GM12878 (cell line): ENCODE results near the gene LY6G5C. TPM values are rescaled to one million over a fixed set of nuclear protein-coding genes. Genes with fewer than 3 reads are reported as not detected.

Source experiments
- ATAC-seq: fragments of 200-7000 bp; cut with Tn5 transposase; 3 replicates; pipeline ENCODE4 v1.9.1; 2020; ENCODE audit warnings: mild to moderate bottlenecking, moderate library complexity
- BruUV-seq: library from RNA; stranded (reverse); fragments of 400-500 nt; replicated peaks from 2 replicates; lab custom pipeline; 2021; lab: Mats Ljungman, UMichigan
- CTCF ChIA-PET: fragments of 300-600 bp; sonication (Branson Sonifier 250); formaldehyde crosslinking; extraction: SDS; loops from one replicate; lab custom pipeline; 2021; ENCODE audit warnings: inconsistent platforms; lab: Yijun Ruan, JAX
- POLR2A ChIA-PET: fragments of 350-600 bp; formaldehyde crosslinking; extraction: SDS; loops from one replicate; lab custom pipeline; 2021; ENCODE audit warnings: inconsistent platforms; lab: Charles Lee
- RAD21 ChIA-PET: fragments of 300-600 bp; sonication (Branson Sonifier 250); formaldehyde crosslinking; loops from one replicate; lab custom pipeline; 2023; ENCODE audit warnings: antibody characterized with exemption; ENCODE audit not compliant: unreplicated experiment; lab: Charles Lee
- SMC1A ChIA-PET: fragments of 300-600 bp; sonication (Branson Sonifier 250); formaldehyde crosslinking; loops from one replicate; lab custom pipeline; 2023; ENCODE audit not compliant: unreplicated experiment, uncharacterized antibody; lab: Charles Lee
- DNase-seq: peaks from one replicate; pipeline ENCODE4 v3.0.0-alpha.2; 2011; ENCODE audit warnings: low read depth, low spot score
- FAIRE-seq: peaks from 3 replicates; lab custom pipeline; 2011; peaks lifted over from hg19 to GRCh38; lab: Jason Lieb, UNC
- H2AFZ ChIP-seq: 2 replicates; pipeline ENCODE4 v1.6.0; 2011; ENCODE audit warnings: low read depth, low read length, control low read depth; ENCODE audit not compliant: control insufficient read depth
- H3K27ac ChIP-seq: 2 replicates; pipeline ENCODE4 v1.5.1; 2011; ENCODE audit warnings: control low read depth; ENCODE audit not compliant: control insufficient read depth, insufficient read depth
- H3K27me3 ChIP-seq, 2 experiments: replicated peaks in 1 of 2; 2 replicates each; pipeline versions ENCODE4 v1.6.0 to v1.6.1; 2011; ENCODE audit warnings: low read length in 1 of 2; ENCODE audit not compliant: control insufficient read depth in 2 of 2, insufficient read depth in 2 of 2
- H3K36me3 ChIP-seq, 2 experiments: 2 replicates each; pipeline ENCODE4 v1.5.1; 2011; ENCODE audit warnings: low read length in 1 of 2; ENCODE audit not compliant: control insufficient read depth in 2 of 2, insufficient read depth in 2 of 2
- H3K4me1 ChIP-seq: 2 replicates; pipeline ENCODE4 v1.6.1; 2011; ENCODE audit warnings: mild to moderate bottlenecking, low read length, moderate library complexity, mixed read lengths; ENCODE audit not compliant: control insufficient read depth, insufficient read depth
- H3K4me2 ChIP-seq: 2 replicates; pipeline ENCODE4 v1.6.0; 2011; ENCODE audit warnings: control low read depth; ENCODE audit not compliant: control insufficient read depth, insufficient read depth
- H3K4me3 ChIP-seq: fragments of 200-600 bp; sonication (generic); 2 replicates; pipeline ENCODE4 v1.5.1; 2016
- H3K79me2 ChIP-seq: 2 replicates; pipeline ENCODE4 v1.6.0; 2011; ENCODE audit warnings: low read length; ENCODE audit not compliant: control insufficient read depth, insufficient read depth
- H3K9ac ChIP-seq: 2 replicates; pipeline ENCODE4 v1.8.0; 2011; ENCODE audit warnings: low read length, control low read depth, mixed read lengths; ENCODE audit not compliant: control insufficient read depth, insufficient read depth
- H3K9me3 ChIP-seq: replicated peaks from 3 replicates; pipeline ENCODE4 v1.5.1; 2011; ENCODE audit warnings: mild to moderate bottlenecking, low read length; ENCODE audit not compliant: control insufficient read depth, insufficient read depth
- H4K20me1 ChIP-seq: 2 replicates; pipeline ENCODE4 v1.6.0; 2011; ENCODE audit not compliant: control insufficient read depth, insufficient read depth
- BCL11A ChIP-seq: IDR thresholded peaks from 2 replicates; pipeline ENCODE4 v1.6.1; 2011; ENCODE audit warnings: low read depth, low read length
- EED ChIP-seq: sonication (generic); IDR thresholded peaks from 2 replicates; pipeline ENCODE4 v1.6.1; 2016; ENCODE audit warnings: antibody characterized with exemption, low read depth
- FOS ChIP-seq: IDR thresholded peaks from 3 replicates; pipeline ENCODE4 v1.6.1; 2011; ENCODE audit warnings: borderline replicate concordance; ENCODE audit not compliant: insufficient read length; ENCODE audit errors: extremely low read depth
- FOXM1 ChIP-seq: IDR thresholded peaks from 2 replicates; pipeline ENCODE4 v1.6.1; 2012; ENCODE audit warnings: low read depth, mild to moderate bottlenecking, inconsistent platforms, low read length, moderate library complexity
- IKZF1 ChIP-seq: fragments of 450-650 bp; conservative IDR thresholded peaks from 2 replicates; pipeline ENCODE4 v1.6.1; 2017; ENCODE audit warnings: antibody characterized with exemption, mild to moderate bottlenecking
- IKZF2 ChIP-seq, 2 experiments: fragments of 450-650 bp; IDR thresholded peaks; 2 replicates each; pipeline ENCODE4 v1.6.1; 2017; ENCODE audit warnings: mild to moderate bottlenecking in 2 of 2, moderate library complexity in 2 of 2
- MEF2B ChIP-seq: fragments of 450-650 bp; IDR thresholded peaks from 2 replicates; pipeline ENCODE4 v1.6.1; 2018; ENCODE audit warnings: mild to moderate bottlenecking, moderate library complexity; ENCODE audit not compliant: partially characterized antibody, poor library complexity, severe bottlenecking
- NKRF ChIP-seq: fragments of 450-650 bp; conservative IDR thresholded peaks from 2 replicates; pipeline ENCODE4 v1.6.1; 2017; ENCODE audit warnings: mild to moderate bottlenecking, moderate library complexity
- RAD21 ChIP-seq: IDR thresholded peaks from 2 replicates; pipeline ENCODE4 v1.6.1; 2011; ENCODE audit warnings: mild to moderate bottlenecking, low read depth, low read length, moderate library complexity; ENCODE audit not compliant: insufficient read depth
- RELB ChIP-seq: fragments of 450-650 bp; IDR thresholded peaks from 2 replicates; pipeline ENCODE4 v1.6.1; 2017; ENCODE audit warnings: low read depth, mild to moderate bottlenecking, moderate library complexity
- RUNX3 ChIP-seq: IDR thresholded peaks from 2 replicates; pipeline ENCODE4 v1.6.1; 2012; ENCODE audit warnings: low read length, inconsistent platforms
- TAF1 ChIP-seq: IDR thresholded peaks from 2 replicates; pipeline ENCODE4 v1.6.1; 2011; ENCODE audit warnings: mild to moderate bottlenecking, low read depth, low read length, borderline replicate concordance
- WGBS: methylation state at CpG from one replicate; pipeline ENCODE4 v1.1.6; 2016; ENCODE audit warnings: low lambda C conversion rate; ENCODE audit not compliant: insufficient replicate concordance, insufficient coverage; ENCODE audit errors: missing lambda C conversion rate; 5-methylcytosine and 5-hydroxymethylcytosine counted together
- in situ Hi-C: fragments of 300-500 bp; cut with MboI; formaldehyde crosslinking; loops from 9 replicates; pipeline ENCODE4 v1.14.3; 2018; ENCODE audit warnings: mixed read lengths
- intact Hi-C: fragments of 100-400 bp; cut with micrococcal nuclease; formaldehyde crosslinking; loops from one replicate; pipeline ENCODE4 v1.14.2; 2022; ENCODE audit not compliant: unreplicated experiment
- polyA plus RNA-seq, 11 experiments: library from polyadenylated mRNA; depleted of rRNA in 4 of 11; unstranded in 6 of 11; stranded (reverse) in 5 of 11; fragments of >200 nt; fragmentation: Nextera tagmentation in 4 of 11; fragmentation: Illumina TruSeq in 1 of 11; extraction: Ambion mirVana in 4 of 11; extraction: Trizol in 1 of 11; gene quantifications; 1 replicate in 1 of 11; 2 replicates in 10 of 11; pipeline versions ENCODE4 v1.2.1 to v1.2.3, GENCODE V29; 2011 to 2016; ENCODE audit warnings: inconsistent platforms in 2 of 11, missing spikeins in 2 of 11, low read depth in 1 of 11
- total RNA-seq, 4 experiments: library from RNA; depleted of rRNA in 3 of 4; stranded (reverse); fragments of >200 nt in 3 of 4; fragmentation: Illumina TruSeq in 1 of 4; extraction: Trizol in 1 of 4; gene quantifications; 2 replicates each; pipeline versions ENCODE4 v1.2.1 to v1.2.3, GENCODE V29; 2013 to 2021

Gene LY6G5C
- total and polyA plus RNA-seq, 10 of the 15 experiments (the other 5 are each of a cell fraction or from before 2014, with no cell fraction given) = 0.76 to 6.1 (median 1.7) TPM

- Histone ChIP-seq H3K4me3 (no peak overlapping the region), H3K4me2 (no peak overlapping the region), H3K27ac (no peak overlapping the region), H2AFZ (no peak overlapping the region), H4K20me1 (no peaks in the 10 kb centered on the region), H3K27me3 (no peaks in the 10 kb centered on the region), H3K4me1 (peaks cover 3% of the 10 kb centered on the region; the same call in 1 of the 2 replicates), H3K9ac (no peak overlapping the region), H3K79me2 (no peaks in the 10 kb centered on the region), H3K36me3 (peaks cover 4 to 13% of the 10 kb centered on the region in 2 experiments; a peak in 3 of 4 replicates), H3K9me3 (no peaks in the 10 kb centered on the region)
- CTCF ChIA-PET = interaction anchor here (0.7 kb wide), 1 partner anchor 86 kb away, joined by 3 read pairs; no protein-coding TSS in a partner anchor
- no peak for TF ChIP-seq RUNX3
- 98% methylated on average over 13 of the region's 13 CpGs for WGBS
- in situ Hi-C loops (no loop called here), intact Hi-C loops (loop anchor here (5.0 kb wide), 1 partner anchor 49 kb away; no protein-coding TSS in a partner anchor)
- DNase-seq (no peak), FAIRE-seq (no peak), ATAC-seq (no peak)
- BruUV-seq = no TSS peak
- SMC1A ChIA-PET = interaction anchor here (1.4 kb wide), 1 partner anchor 129 kb away, joined by 3 read pairs; no protein-coding TSS in a partner anchor
- RAD21 ChIA-PET = no interaction called here
- POLR2A ChIA-PET = no interaction called here
These were observed 2.7 kb upstream of the LY6G5C start for GRCh38 chr6:31683591-31683990.

GRCh38 chr6:31681135-31681671 is 336 bp upstream of the LY6G5C start:
- TSS peak; percentile 48 for BruUV-seq
- Histone ChIP-seq H4K20me1 (no peaks in the 10 kb centered on the region), H3K9ac (peak overlapping the region; percentile 41; the same call in 1 of the 2 replicates), H3K36me3 (no peaks in the 10 kb centered on the region), H3K27ac (peak overlapping the region; percentile 15; the same call in 1 of the 2 replicates), H3K9me3 (no peaks in the 10 kb centered on the region), H3K4me3 (peak overlapping the region; percentile 71), H2AFZ (peak overlapping the region; percentile 64), H3K4me1 (peaks cover 6% of the 10 kb centered on the region), H3K4me2 (peak overlapping the region; percentile 87), H3K27me3 (no peaks in the 10 kb centered on the region), H3K79me2 (no peaks in the 10 kb centered on the region)
- in situ Hi-C loops = no loop called here
- ChIA-PET CTCF (interaction anchor here (0.6 to 2.7 kb wide), 25 partner anchors 9 to 242 kb away, joined by 3 to 16 read pairs (median 3); partner anchors contain the start of genes HSPA1A, HSPA1L and LY6G5B), POLR2A (interaction anchor here (0.6 to 0.7 kb wide), 4 partner anchors 57 to 146 kb away, joined by 3 to 7 read pairs (median 4); partner anchors contain the start of gene HSPA1B), RAD21 (interaction anchor here (0.9 to 2.5 kb wide), 8 partner anchors 32 to 242 kb away, joined by 3 to 30 read pairs (median 4); partner anchors contain the start of genes ATP6V1G2, DDAH2 and NEU1), SMC1A (interaction anchor here (0.7 to 2.5 kb wide), 8 partner anchors 50 to 242 kb away, joined by 3 to 12 read pairs (median 4); partner anchors contain the start of gene MSH5)
- DNase-seq (no peak), ATAC-seq (peak; percentile 81), FAIRE-seq (no peak)
- WGBS = 2% methylated on average over 40 of the region's 40 CpGs
- intact Hi-C loops = loop anchor here (5.0 kb wide), 1 partner anchor 51 kb away; no protein-coding TSS in a partner anchor
- TF ChIP-seq NKRF (0 out of 2 replicates have a peak, but pooled peaks have one; percentile 42), MEF2B (peak; percentile 63), FOS (no peak), TAF1 (0 out of 2 replicates have a peak, but pooled peaks have one; percentile 6), FOXM1 (no peak), RELB (peak; percentile 64), RAD21 (no peak), IKZF2 (IDR thresholded peaks at IDR 0.05) (peak; percentile 49 to 62), EED (peak; percentile 43; the same call in 1 of the 2 replicates), IKZF1 (peak; percentile 89), BCL11A (no peak)
